AG09309 (cell line): ENCODE measurements around the gene DOK7.

Experiments used
- DNase-seq: peaks from one replicate; pipeline ENCODE4 v3.0.0-alpha.2; 2010; ENCODE audit warnings: low read depth
- H3K4me3 ChIP-seq: 2 replicates; pipeline ENCODE4 v1.5.1; 2011; ENCODE audit warnings: mild to moderate bottlenecking, low read depth, low read length, moderate library complexity; ENCODE audit not compliant: control insufficient read depth
- CTCF ChIP-seq: IDR thresholded peaks from 2 replicates; pipeline ENCODE4 v1.5.1; 2011; ENCODE audit warnings: mild to moderate bottlenecking, low read depth, low read length, inconsistent platforms; ENCODE audit not compliant: insufficient read depth, control insufficient read depth; ENCODE audit errors: missing control alignments

Gene DOK7

DNA sequence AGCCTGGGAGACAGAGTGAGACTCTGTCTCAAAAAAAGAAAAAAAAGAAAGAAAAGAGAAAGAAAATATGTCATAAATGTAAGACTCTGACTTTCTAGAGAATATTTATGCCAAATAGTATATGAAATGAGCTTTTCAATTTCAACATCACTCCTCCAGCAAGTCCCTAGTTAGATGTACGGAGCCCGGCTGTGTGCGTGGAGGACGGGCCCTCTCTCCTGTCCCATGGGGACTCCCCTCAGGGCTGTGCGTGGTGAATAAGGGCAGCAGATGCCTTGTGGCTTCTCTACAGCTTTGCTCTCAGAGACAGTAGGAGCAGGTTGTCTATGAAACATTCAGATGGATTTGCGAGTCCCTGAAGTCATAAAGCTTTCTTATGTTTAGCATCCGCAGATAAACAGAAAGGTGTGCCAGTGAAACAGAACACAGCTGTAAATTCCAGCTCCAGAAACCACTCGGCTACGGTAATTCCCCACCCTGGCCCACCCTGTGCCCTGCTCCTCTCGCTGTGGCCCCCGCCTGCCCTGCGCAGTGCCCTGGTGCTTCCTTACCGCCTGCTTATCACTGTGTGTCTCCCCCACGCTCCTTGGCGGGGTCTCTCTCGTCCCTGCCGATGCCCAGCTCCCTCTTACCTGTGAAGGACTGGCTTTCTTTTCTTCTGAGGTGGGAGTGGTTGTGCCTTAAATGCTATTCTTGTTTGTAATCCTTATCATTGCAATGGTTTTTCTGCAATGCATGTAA lies 35.2 kb upstream of the DOK7 start:
- no peak for TF ChIP-seq CTCF
- no peak overlapping the region for H3K4me3 ChIP-seq
- DNase-seq = no peak

- no peak for TF ChIP-seq CTCF
- no peak overlapping the region for H3K4me3 ChIP-seq
- no peak for DNase-seq
These were observed 33.5 kb upstream of the DOK7 start for GRCh38 chr4:3429651-3430050.

- H3K4me3 ChIP-seq = no peak overlapping the region
- no peak for TF ChIP-seq CTCF
These were observed 32.6 kb upstream of the DOK7 start for GRCh38 chr4:3430524-3430923.

GRCh38 chr4:3431446-3431993 lies 31.6 kb upstream of the DOK7 start:
- no peak for DNase-seq
- TF ChIP-seq CTCF = no peak
- H3K4me3 ChIP-seq = no peak overlapping the region

More at GRCh38 chr4:3430524-3430923, 32.6 kb upstream of the DOK7 start:
- DNase-seq = no peak

DNA sequence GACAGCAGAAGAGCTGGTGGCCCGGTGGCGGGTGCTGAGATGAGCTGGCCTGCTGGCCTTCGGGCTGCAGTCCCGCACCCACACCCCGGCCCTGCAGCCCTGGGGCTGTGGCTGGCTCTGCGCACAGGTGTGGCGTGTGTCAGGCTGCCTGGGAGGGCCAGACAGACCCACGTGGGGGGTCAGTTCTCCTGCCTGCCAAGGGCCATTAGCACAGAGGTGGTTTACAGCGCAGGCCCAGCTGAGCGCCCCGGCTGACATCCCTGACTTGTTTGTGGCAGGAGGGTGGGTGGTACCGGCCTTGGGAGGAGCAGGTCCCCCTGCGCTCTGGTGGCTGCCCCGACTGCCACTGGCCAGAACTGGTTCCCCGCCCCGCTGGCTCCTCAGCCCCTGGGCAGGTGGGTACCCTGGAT lies 30.7 kb upstream of the DOK7 start:
- H3K4me3 ChIP-seq = no peak overlapping the region
- TF ChIP-seq CTCF = no peak
- DNase-seq = no peak

DNA sequence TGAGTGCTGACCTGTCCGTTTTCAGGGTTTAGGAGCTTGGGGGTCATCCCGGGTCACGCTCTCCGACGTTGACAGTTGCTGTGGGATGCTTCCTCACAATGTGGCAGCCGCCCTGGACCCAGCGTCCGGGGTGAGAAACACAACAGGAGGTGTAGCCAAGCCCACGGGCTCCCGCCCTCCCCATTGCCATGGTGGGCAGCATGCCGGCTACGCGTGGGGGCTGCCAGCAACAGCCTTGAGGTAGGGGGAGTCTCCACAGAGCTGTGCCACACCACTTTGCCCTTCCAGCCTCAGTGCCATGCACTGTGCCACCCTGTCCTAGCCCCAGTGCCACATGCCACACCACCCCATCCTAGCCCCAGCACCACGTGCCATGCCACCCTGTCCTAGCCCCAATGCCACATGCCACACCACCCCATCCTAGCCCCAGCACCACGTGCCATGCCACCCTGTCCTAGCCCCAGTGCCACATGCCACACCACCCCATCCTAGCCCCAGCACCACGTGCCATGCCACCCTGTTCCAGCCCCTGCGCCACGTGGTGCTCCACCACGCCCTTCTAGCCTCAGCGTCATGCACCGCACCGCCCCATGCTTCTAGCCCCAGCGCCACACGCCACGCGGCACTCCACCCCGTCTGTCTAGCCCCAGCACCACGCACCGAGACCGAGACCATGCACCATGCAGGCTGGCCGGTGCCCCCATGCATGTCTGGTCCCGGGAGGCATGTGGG lies 29.8 kb upstream of the DOK7 start:
- TF ChIP-seq CTCF = no peak
- H3K4me3 ChIP-seq = no peak overlapping the region
- DNase-seq = no peak
